H1 (cell line): ENCODE data around the gene ARL6IP6.
"Not testable (repeated sequence)": the region's sequence is repeated elsewhere in the genome, so short reads cannot be mapped to it uniquely, and the experiment has no call there.

Experiments used
- BACH1 ChIP-seq: IDR thresholded peaks from 2 replicates; pipeline ENCODE4 v1.6.1; 2012; ENCODE audit warnings: low read length, improper control_type of control experiment
- CTCF ChIP-seq, 3 experiments: IDR thresholded peaks; 1 replicate in 2 of 3; 2 replicates in 1 of 3; pipeline versions ENCODE4 v1.5.1 to v1.6.1; 2011; ENCODE audit warnings: low read length in 3 of 3, mild to moderate bottlenecking in 3 of 3, inconsistent platforms in 2 of 3, low read depth in 1 of 3, moderate library complexity in 1 of 3; ENCODE audit not compliant: insufficient read depth in 1 of 3; ENCODE audit errors: control extremely low read depth in 1 of 3
- E2F6 ChIP-seq: IDR thresholded peaks from 2 replicates; pipeline ENCODE4 v1.6.1; 2012; ENCODE audit warnings: inconsistent platforms
- POLR2A ChIP-seq, 2 experiments: IDR thresholded peaks; 1 replicate in 1 of 2; 2 replicates in 1 of 2; pipeline ENCODE4 v1.6.1; 2011; ENCODE audit warnings: low read depth in 2 of 2, low read length in 2 of 2, mild to moderate bottlenecking in 2 of 2; ENCODE audit errors: control extremely low read depth in 1 of 2
- RAD21 ChIP-seq, 2 experiments: IDR thresholded peaks in 1 of 2; conservative IDR thresholded peaks in 1 of 2; 2 replicates each; pipeline ENCODE4 v1.6.1; 2011; ENCODE audit warnings: low read depth in 2 of 2, low read length in 2 of 2, improper control_type of control experiment in 1 of 2, inconsistent platforms in 1 of 2, mild to moderate bottlenecking in 1 of 2, moderate library complexity in 1 of 2
- SUZ12 ChIP-seq: fragments of 200-600 bp; sonication (generic); IDR thresholded peaks from 2 replicates; pipeline ENCODE4 v1.6.1; 2012; ENCODE audit warnings: mild to moderate bottlenecking, inconsistent platforms, low read length, moderate library complexity, mixed read lengths
- USF2 ChIP-seq: IDR thresholded peaks from 2 replicates; pipeline ENCODE4 v1.6.1; 2011; ENCODE audit warnings: low read length, improper control_type of control experiment

- not testable (repeated sequence) for TF ChIP-seq RAD21 (IDR thresholded peaks at IDR 0.05 in 1 of 2, conservative IDR thresholded peaks at IDR 0.05 in 1 of 2; ENCODE audit: low read depth in 2 of 2, low read length in 2 of 2); USF2; CTCF (IDR thresholded peaks at IDR 0.05; ENCODE audit: control extremely low read depth in 1 of 3, insufficient read depth in 1 of 3, low read depth in 1 of 3, low read length in 3 of 3); E2F6; SUZ12; BACH1; POLR2A (IDR thresholded peaks at IDR 0.05; ENCODE audit: control extremely low read depth in 1 of 2, low read depth in 2 of 2, low read length in 2 of 2)
These were observed 19.1 kb downstream of the ARL6IP6 start for GRCh38 chr2:152737509-152737908.
